ENCODE data around the gene RABL6. TPM values are rescaled to one million over a fixed set of nuclear protein-coding genes. Genes with fewer than 3 reads are reported as not detected.
A peak's percentile ranks its signal among the peaks of the same experiment; 100 is the strongest.

RABL6 gene
- total and polyA plus RNA-seq, 2 of the 4 experiments (the other 2 are of a cell fraction), result 37.1 to 47.5 TPM

DNA sequence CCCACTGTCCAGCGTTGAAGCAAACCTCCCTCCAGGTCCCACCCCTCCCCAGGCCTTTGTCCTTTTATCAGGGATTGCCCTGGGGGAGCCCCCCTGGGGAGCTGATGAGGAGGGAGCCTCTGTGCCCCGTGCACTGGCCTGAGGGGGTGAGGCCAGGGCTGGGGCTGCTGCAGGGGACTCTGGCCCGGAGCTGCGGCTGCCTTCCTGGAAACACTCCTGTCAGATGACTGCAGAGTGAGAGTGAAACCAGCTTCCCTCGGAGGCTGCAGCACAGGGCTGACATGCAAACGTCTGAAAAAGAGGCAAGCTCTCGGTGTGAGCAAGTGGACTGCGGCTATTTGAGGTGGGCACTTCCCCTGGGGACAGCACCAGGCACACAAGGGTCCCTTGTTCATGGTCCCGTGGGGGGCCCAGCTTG is 74.0 kb downstream of the RABL6 start:
- TF ChIP-seq RCOR1 (IDR thresholded peaks at IDR 0.05; ENCODE audit: insufficient replicate concordance, low read length) (no peak), MAZ (IDR thresholded peaks at IDR 0.05; ENCODE audit: borderline replicate concordance, low read depth, low read length) (no peak), CHD1 (IDR thresholded peaks at IDR 0.05; ENCODE audit: low read depth, low read length) (no peak)
- TF ChIP-seq, protein P1, sequence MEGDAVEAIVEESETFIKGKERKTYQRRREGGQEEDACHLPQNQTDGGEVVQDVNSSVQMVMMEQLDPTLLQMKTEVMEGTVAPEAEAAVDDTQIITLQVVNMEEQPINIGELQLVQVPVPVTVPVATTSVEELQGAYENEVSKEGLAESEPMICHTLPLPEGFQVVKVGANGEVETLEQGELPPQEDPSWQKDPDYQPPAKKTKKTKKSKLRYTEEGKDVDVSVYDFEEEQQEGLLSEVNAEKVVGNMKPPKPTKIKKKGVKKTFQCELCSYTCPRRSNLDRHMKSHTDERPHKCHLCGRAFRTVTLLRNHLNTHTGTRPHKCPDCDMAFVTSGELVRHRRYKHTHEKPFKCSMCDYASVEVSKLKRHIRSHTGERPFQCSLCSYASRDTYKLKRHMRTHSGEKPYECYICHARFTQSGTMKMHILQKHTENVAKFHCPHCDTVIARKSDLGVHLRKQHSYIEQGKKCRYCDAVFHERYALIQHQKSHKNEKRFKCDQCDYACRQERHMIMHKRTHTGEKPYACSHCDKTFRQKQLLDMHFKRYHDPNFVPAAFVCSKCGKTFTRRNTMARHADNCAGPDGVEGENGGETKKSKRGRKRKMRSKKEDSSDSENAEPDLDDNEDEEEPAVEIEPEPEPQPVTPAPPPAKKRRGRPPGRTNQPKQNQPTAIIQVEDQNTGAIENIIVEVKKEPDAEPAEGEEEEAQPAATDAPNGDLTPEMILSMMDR (conservative IDR thresholded peaks at IDR 0.05; ENCODE audit: low read depth, low read length), result no peak
- peak overlapping the region; percentile 47 for H3K4me2 ChIP-seq (ENCODE audit: low read depth, low read length)
- H2AK9ac ChIP-seq (replicated peaks; ENCODE audit: low read depth, low read length, poor library complexity), result peak overlapping the region; percentile 21
- H2BK15ac ChIP-seq (ENCODE audit: low read depth, low read length), result no peak overlapping the region
- H3K9ac ChIP-seq (ENCODE audit: low read depth, low read length), result no peak overlapping the region
- peak overlapping the region; percentile 17 to 95; a peak in 2 of 4 replicates for H4K8ac ChIP-seq (ENCODE audit: low read depth in 2 of 2, low read length in 2 of 2)
- H3K36me3 ChIP-seq (ENCODE audit: control insufficient read depth, insufficient read depth, low read length), result no peaks in the 10 kb centered on the region
- H3K27ac ChIP-seq (ENCODE audit: insufficient read depth, low read length), result no peak overlapping the region
- H2BK120ac ChIP-seq (ENCODE audit: low read depth, low read length), result no peak overlapping the region
- no peak overlapping the region for H3K14ac ChIP-seq (replicated peaks; ENCODE audit: low read depth, low read length)
- 0 out of 4 replicates have a peak, but pooled peaks cover 0 to under 1% of the 10 kb centered on the region in 2 experiments for H3K79me1 ChIP-seq (ENCODE audit: low read depth in 1 of 2, low read length in 2 of 2)
- 27% methylated on average over 8 of the region's 9 CpGs; no CpG with 5 or more reads in 1 of the 2 experiments for WGBS, 2 experiments (ENCODE audit: extremely low coverage in 2 of 2, insufficient read length in 1 of 2)
- no peaks in the 10 kb centered on the region for H3K9me3 ChIP-seq (ENCODE audit: control insufficient read depth, insufficient read depth, low read length)
- dilution Hi-C loops (cut with HindIII; ENCODE audit: low sequenced_read_pairs, unreplicated experiment), result no loop called here
- H3K4ac ChIP-seq (ENCODE audit: low read depth, low read length), result 0 out of 2 replicates have a peak overlapping the region, but pooled peaks have one; percentile 57
- H4K91ac ChIP-seq (ENCODE audit: insufficient read depth, low read depth, low read length), result no peak overlapping the region
- H3K4me1 ChIP-seq (ENCODE audit: control insufficient read depth, insufficient read depth, low read length), result peaks cover 10% of the 10 kb centered on the region
- intact Hi-C loops (cut with micrococcal nuclease), result no loop called here
- no peak overlapping the region for H2AK5ac ChIP-seq (ENCODE audit: low read depth, low read length)
- no peak overlapping the region for H2BK5ac ChIP-seq (ENCODE audit: low read depth, low read length, poor library complexity, severe bottlenecking)
- 0 out of 2 replicates have a peak, but pooled peaks cover 4% of the 10 kb centered on the region for H3K9me1 ChIP-seq (ENCODE audit: insufficient read depth, low read length)
- H3K56ac ChIP-seq (ENCODE audit: extremely low read depth, insufficient read depth, low read length), result no peak overlapping the region
- H3K18ac ChIP-seq (ENCODE audit: low read depth, low read length), result no peak overlapping the region
- in situ Hi-C loops (cut with MboI; ENCODE audit: low sequenced_read_pairs), result no loop called here
- peak; percentile 44 for DNase-seq
- no peaks in the 10 kb centered on the region for H3K27me3 ChIP-seq (ENCODE audit: control insufficient read depth, insufficient read depth, low read length)
- no peaks in the 10 kb centered on the region for H4K20me1 ChIP-seq (ENCODE audit: insufficient read depth, low read length)
- H3K4me3 ChIP-seq (ENCODE audit: insufficient read depth, low read depth, low read length), result no peak overlapping the region
- peak overlapping the region; percentile 37; the same call in 1 of the 2 replicates for H4K5ac ChIP-seq (ENCODE audit: low read depth, low read length)
- BruUV-seq (replicated peaks), result no TSS peak
- POLR2A ChIA-PET (ENCODE audit: unreplicated experiment), result no interaction called here
- CTCF ChIA-PET, result interaction anchor here (0.7 kb wide), 1 partner anchor 104 kb away, joined by 3 read pairs; no protein-coding TSS in a partner anchor
- no peak overlapping the region for H3K23ac ChIP-seq (ENCODE audit: low read depth, low read length)
- ATAC-seq (ENCODE audit: low read depth), result peak; percentile 8; the same call in 1 of the 2 replicates
- H2BK20ac ChIP-seq (ENCODE audit: low read depth, low read length), result no peak overlapping the region
- peak overlapping the region; percentile 92 for H2AFZ ChIP-seq (replicated peaks; ENCODE audit: low read length, poor library complexity)

Measured in IMR-90 (cell line).